H1 (cell line): ENCODE results near the gene DBR1. TPM values are rescaled to one million over a fixed set of nuclear protein-coding genes. Genes with fewer than 3 reads are reported as not detected.

ENCODE experiments used
- ASH2L ChIP-seq: fragments of 200-600, 300-600 bp; sonication (generic); IDR thresholded peaks from one replicate; pipeline ENCODE4 v1.7.1; 2017; ENCODE audit warnings: low read length
- ATF3 ChIP-seq: IDR thresholded peaks from 2 replicates; pipeline ENCODE4 v1.6.1; 2011; ENCODE audit warnings: low read depth, mild to moderate bottlenecking, low read length; ENCODE audit not compliant: insufficient read depth
- CHD1 ChIP-seq: IDR thresholded peaks from 2 replicates; pipeline ENCODE4 v1.6.1; 2012; ENCODE audit warnings: low read depth, low read length, improper control_type of control experiment
- HDAC2 ChIP-seq, 2 experiments: fragments of 300-600 bp in 1 of 2; sonication (generic) in 1 of 2; IDR thresholded peaks; 2 replicates each; pipeline ENCODE4 v1.6.1; 2011 to 2012; ENCODE audit warnings: low read depth in 2 of 2, low read length in 2 of 2, mild to moderate bottlenecking in 2 of 2, moderate library complexity in 2 of 2, borderline replicate concordance in 1 of 2, inconsistent platforms in 1 of 2
- KDM1A ChIP-seq: fragments of 200-600, 300-600 bp; sonication (generic); IDR thresholded peaks from 2 replicates; pipeline ENCODE4 v1.7.1; 2016; ENCODE audit warnings: mild to moderate bottlenecking, low read length, borderline replicate concordance
- MAFK ChIP-seq: IDR thresholded peaks from 2 replicates; pipeline ENCODE4 v1.6.1; 2012; ENCODE audit warnings: low read depth, mild to moderate bottlenecking, improper control_type of control experiment, low read length
- polyA plus RNA-seq, 7 experiments: library from polyadenylated mRNA; depleted of rRNA in 3 of 7; stranded (reverse) in 5 of 7; unstranded in 2 of 7; fragments of >200 nt in 5 of 7; fragments of 200-250 nt in 2 of 7; gene quantifications; 1 replicate in 5 of 7; 2 replicates in 1 of 7; 4 replicates in 1 of 7; pipeline versions ENCODE4 v1.2.1 to v1.2.3, GENCODE V29; 2011 to 2013; ENCODE audit warnings: missing spikeins in 2 of 7, mixed read lengths in 2 of 7
- total RNA-seq: library from RNA; stranded (reverse); fragmentation: NEBNext Ultra II Directional; extraction: Animal tissue kit (Norgen Biotek cat#: 25700); gene quantifications from 2 replicates; pipeline ENCODE4 v1.2.1, GENCODE V29; 2021

DBR1 gene
- total and polyA plus RNA-seq, 2 of the 8 experiments (the other 6 are each of a cell fraction or from before 2014, with no cell fraction given), result 10.1 to 18.3 TPM

GRCh38 chr3:138124188-138124587 lies 50.5 kb downstream of the DBR1 start (continued):
- TF ChIP-seq MAFK (no peak), CHD1 (no peak), ASH2L (no peak), HDAC2 (IDR thresholded peaks at IDR 0.05; ENCODE audit: borderline replicate concordance in 1 of 2, low read depth in 2 of 2, low read length in 2 of 2) (no peak), ATF3 (no peak), KDM1A (no peak)
